GM23338 (cell line): ENCODE data around the gene TBL1XR1.

Experiments
- CREB1 ChIP-seq: fragments of 250-450 bp; sonication (Bioruptor Pico); IDR thresholded peaks from 2 replicates; pipeline ENCODE4 v1.5.0; 2020; ENCODE audit warnings: low read depth, mild to moderate bottlenecking, moderate library complexity
- EZH2 ChIP-seq: fragments of 200-600 bp; sonication (generic); IDR thresholded peaks from one replicate; pipeline ENCODE4 v1.8.0; 2017; ENCODE audit warnings: antibody characterized with exemption, mild to moderate bottlenecking, low read depth; ENCODE audit not compliant: unreplicated experiment
- EZH2phosphoT487 ChIP-seq: fragments of 200-600 bp; sonication (generic); IDR thresholded peaks from one replicate; pipeline ENCODE4 v1.8.1; 2018; ENCODE audit warnings: antibody characterized with exemption; ENCODE audit not compliant: unreplicated experiment
- JUNB ChIP-seq: IDR thresholded peaks from one replicate; pipeline ENCODE4 v1.6.1; 2016; ENCODE audit warnings: antibody characterized with exemption; ENCODE audit not compliant: unreplicated experiment
- NANOG ChIP-seq: IDR thresholded peaks from 2 replicates; pipeline ENCODE4 v1.6.1; 2016; ENCODE audit warnings: antibody characterized with exemption, borderline replicate concordance
- POLR2AphosphoS5 ChIP-seq: IDR thresholded peaks from 2 replicates; pipeline ENCODE4 v1.6.1; 2016; ENCODE audit warnings: antibody characterized with exemption, low read depth
- REST ChIP-seq: IDR thresholded peaks from one replicate; pipeline ENCODE4 v1.6.1; 2018; ENCODE audit warnings: antibody characterized with exemption; ENCODE audit not compliant: unreplicated experiment
- STAT1 ChIP-seq: IDR thresholded peaks from one replicate; pipeline ENCODE4 v1.6.1; 2016; ENCODE audit warnings: antibody characterized with exemption; ENCODE audit not compliant: unreplicated experiment
- ZNF114 ChIP-seq: fragments of 250-450 bp; sonication (Bioruptor Pico); IDR thresholded peaks from 2 replicates; pipeline ENCODE4 v1.5.0; 2020; ENCODE audit warnings: mild to moderate bottlenecking, moderate library complexity
- ZNF331 ChIP-seq: fragments of 250-450 bp; sonication (Bioruptor Pico); IDR thresholded peaks from 2 replicates; pipeline ENCODE4 v1.5.0; 2020; ENCODE audit warnings: low read depth, mild to moderate bottlenecking, moderate library complexity
- TF ChIP-seq, protein P1 (sequence below), 2 experiments: fragments of 200-600 bp in 1 of 2; sonication (generic) in 1 of 2; conservative IDR thresholded peaks; 2 replicates each; pipeline versions ENCODE4 v1.5.1 to v1.6.1; 2016 to 2017; ENCODE audit warnings: antibody characterized with exemption in 2 of 2, low read depth in 2 of 2, mild to moderate bottlenecking in 2 of 2, moderate library complexity in 1 of 2
- TF ChIP-seq, protein P2 (sequence below): IDR thresholded peaks from 2 replicates; pipeline ENCODE4 v1.6.1; 2016; ENCODE audit warnings: antibody characterized with exemption

DNA sequence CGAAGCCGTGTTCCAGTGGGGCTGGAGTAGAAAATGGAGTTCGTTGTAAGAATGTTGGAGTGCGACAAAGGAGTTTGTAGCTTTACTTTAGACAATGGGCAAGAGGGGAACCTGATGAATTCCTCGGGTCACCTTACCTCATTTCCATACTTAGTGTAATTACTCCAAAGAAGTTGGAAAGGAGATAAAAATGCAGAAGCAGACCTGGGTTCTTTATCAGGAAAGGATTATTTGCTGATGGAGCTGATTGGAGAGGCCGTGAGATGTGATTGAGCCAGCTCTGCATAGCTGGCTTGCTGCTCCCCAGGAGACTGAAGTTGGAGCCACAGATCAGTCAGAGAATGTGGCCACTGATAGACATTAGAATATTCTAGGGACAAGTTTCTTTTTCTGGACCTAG is 33.4 kb upstream of the TBL1XR1 start:
- TF ChIP-seq, protein P1, sequence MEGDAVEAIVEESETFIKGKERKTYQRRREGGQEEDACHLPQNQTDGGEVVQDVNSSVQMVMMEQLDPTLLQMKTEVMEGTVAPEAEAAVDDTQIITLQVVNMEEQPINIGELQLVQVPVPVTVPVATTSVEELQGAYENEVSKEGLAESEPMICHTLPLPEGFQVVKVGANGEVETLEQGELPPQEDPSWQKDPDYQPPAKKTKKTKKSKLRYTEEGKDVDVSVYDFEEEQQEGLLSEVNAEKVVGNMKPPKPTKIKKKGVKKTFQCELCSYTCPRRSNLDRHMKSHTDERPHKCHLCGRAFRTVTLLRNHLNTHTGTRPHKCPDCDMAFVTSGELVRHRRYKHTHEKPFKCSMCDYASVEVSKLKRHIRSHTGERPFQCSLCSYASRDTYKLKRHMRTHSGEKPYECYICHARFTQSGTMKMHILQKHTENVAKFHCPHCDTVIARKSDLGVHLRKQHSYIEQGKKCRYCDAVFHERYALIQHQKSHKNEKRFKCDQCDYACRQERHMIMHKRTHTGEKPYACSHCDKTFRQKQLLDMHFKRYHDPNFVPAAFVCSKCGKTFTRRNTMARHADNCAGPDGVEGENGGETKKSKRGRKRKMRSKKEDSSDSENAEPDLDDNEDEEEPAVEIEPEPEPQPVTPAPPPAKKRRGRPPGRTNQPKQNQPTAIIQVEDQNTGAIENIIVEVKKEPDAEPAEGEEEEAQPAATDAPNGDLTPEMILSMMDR (conservative IDR thresholded peaks at IDR 0.05; ENCODE audit: low read depth in 2 of 2) = no peak
- TF ChIP-seq ZNF114 (CRISPR knock-in tag) = no peak
- TF ChIP-seq POLR2AphosphoS5 = no peak
- TF ChIP-seq REST = no peak
- TF ChIP-seq EZH2 = no peak
- no peak for TF ChIP-seq EZH2phosphoT487
- TF ChIP-seq CREB1 (CRISPR knock-in tag) = no peak
- TF ChIP-seq STAT1 = no peak
- TF ChIP-seq JUNB = no peak
- TF ChIP-seq, protein P2, sequence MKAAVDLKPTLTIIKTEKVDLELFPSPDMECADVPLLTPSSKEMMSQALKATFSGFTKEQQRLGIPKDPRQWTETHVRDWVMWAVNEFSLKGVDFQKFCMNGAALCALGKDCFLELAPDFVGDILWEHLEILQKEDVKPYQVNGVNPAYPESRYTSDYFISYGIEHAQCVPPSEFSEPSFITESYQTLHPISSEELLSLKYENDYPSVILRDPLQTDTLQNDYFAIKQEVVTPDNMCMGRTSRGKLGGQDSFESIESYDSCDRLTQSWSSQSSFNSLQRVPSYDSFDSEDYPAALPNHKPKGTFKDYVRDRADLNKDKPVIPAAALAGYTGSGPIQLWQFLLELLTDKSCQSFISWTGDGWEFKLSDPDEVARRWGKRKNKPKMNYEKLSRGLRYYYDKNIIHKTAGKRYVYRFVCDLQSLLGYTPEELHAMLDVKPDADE = no peak
- TF ChIP-seq ZNF331 (CRISPR knock-in tag) = no peak
- no peak for TF ChIP-seq NANOG
